ELF-1 (cell line): ENCODE measurements around the gene SCLT1.
"Not testable (repeated sequence)": the region's sequence is repeated elsewhere in the genome, so short reads cannot be mapped to it uniquely, and the experiment has no call there.

ENCODE experiments used
- DNase-seq: peaks from one replicate; pipeline ENCODE4 v3.0.0-alpha.2; 2016; ENCODE audit warnings: low read depth, low spot score

Gene SCLT1

GRCh38 chr4:129077326-129077725 is 16.0 kb downstream of the SCLT1 start:
- DNase-seq = no peak

GRCh38 chr4:129069537-129069936 is 23.8 kb downstream of the SCLT1 start:
- DNase-seq = not testable (repeated sequence)

GRCh38 chr4:129064717-129065116 is 28.6 kb downstream of the SCLT1 start:
- DNase-seq = no peak

- DNase-seq = no peak
These were observed 29.7 kb downstream of the SCLT1 start for GRCh38 chr4:129063640-129064039.

GRCh38 chr4:129062580-129062979 is 30.8 kb downstream of the SCLT1 start:
- no peak for DNase-seq

- DNase-seq = no peak
These were observed 34.3 kb downstream of the SCLT1 start for GRCh38 chr4:129059028-129059427.

- no peak for DNase-seq
These were observed 47.0 kb downstream of the SCLT1 start for GRCh38 chr4:129046055-129046959.

GRCh38 chr4:129043523-129043922 is 49.8 kb downstream of the SCLT1 start:
- no peak for DNase-seq

- no peak for DNase-seq
These were observed 52.9 kb downstream of the SCLT1 start for GRCh38 chr4:129040471-129040870.

GRCh38 chr4:129037093-129037492 is 56.2 kb downstream of the SCLT1 start:
- no peak for DNase-seq

- no peak for DNase-seq
These were observed 78.5 kb downstream of the SCLT1 start for GRCh38 chr4:129014566-129015509.

- DNase-seq = no peak
These were observed 85.2 kb downstream of the SCLT1 start for GRCh38 chr4:129008096-129008495.

- DNase-seq = no peak
These were observed 106.4 kb downstream of the SCLT1 start for GRCh38 chr4:128986908-128987307.

GRCh38 chr4:128986019-128986418 is 107.3 kb downstream of the SCLT1 start:
- peak; percentile 28 for DNase-seq

- DNase-seq = no peak
These were observed 109.4 kb downstream of the SCLT1 start for GRCh38 chr4:128983771-128984485.

- no peak for DNase-seq
These were observed 112.0 kb downstream of the SCLT1 start for GRCh38 chr4:128981377-128981776.

- DNase-seq = no peak
These were observed 112.5 kb downstream of the SCLT1 start for GRCh38 chr4:128980816-128981326.

GRCh38 chr4:128979934-128980333 is 113.4 kb downstream of the SCLT1 start:
- no peak for DNase-seq

- no peak for DNase-seq
These were observed 114.4 kb downstream of the SCLT1 start for GRCh38 chr4:128978985-128979384.

- no peak for DNase-seq
These were observed 119.2 kb downstream of the SCLT1 start for GRCh38 chr4:128974136-128974581.

- DNase-seq = no peak
These were observed 120.0 kb downstream of the SCLT1 start for GRCh38 chr4:128973384-128973783.
